ENCODE results near the gene PHLPP1. TPM values are rescaled to one million over a fixed set of nuclear protein-coding genes. Genes with fewer than 3 reads are reported as not detected.

PHLPP1 gene
- total RNA-seq, 1 experiment from 2014 or later, result 28.0 TPM

DNA sequence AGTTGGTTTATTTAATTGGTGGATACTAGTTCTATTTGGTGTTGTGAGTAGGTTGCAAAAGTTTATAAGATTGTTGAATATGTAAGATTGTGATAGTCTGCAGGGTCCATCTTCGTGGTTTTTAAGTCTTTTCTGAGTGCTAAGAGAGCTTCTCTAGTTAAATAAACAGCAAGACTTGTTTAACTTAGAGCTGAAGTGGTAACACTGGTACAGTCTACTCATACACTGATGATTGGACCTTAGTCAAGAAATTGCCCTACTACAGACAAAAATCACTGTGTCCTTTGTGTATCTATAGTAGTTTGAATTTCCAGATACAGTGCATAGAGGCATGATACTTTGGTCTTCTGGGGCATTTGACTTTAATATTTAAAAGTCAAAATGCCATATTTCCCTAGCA is 94.6 kb downstream of the PHLPP1 start:
- CTCF ChIA-PET, result no interaction called here
- TF ChIP-seq, protein P1, sequence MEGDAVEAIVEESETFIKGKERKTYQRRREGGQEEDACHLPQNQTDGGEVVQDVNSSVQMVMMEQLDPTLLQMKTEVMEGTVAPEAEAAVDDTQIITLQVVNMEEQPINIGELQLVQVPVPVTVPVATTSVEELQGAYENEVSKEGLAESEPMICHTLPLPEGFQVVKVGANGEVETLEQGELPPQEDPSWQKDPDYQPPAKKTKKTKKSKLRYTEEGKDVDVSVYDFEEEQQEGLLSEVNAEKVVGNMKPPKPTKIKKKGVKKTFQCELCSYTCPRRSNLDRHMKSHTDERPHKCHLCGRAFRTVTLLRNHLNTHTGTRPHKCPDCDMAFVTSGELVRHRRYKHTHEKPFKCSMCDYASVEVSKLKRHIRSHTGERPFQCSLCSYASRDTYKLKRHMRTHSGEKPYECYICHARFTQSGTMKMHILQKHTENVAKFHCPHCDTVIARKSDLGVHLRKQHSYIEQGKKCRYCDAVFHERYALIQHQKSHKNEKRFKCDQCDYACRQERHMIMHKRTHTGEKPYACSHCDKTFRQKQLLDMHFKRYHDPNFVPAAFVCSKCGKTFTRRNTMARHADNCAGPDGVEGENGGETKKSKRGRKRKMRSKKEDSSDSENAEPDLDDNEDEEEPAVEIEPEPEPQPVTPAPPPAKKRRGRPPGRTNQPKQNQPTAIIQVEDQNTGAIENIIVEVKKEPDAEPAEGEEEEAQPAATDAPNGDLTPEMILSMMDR (IDR thresholded peaks at IDR 0.05; ENCODE audit: unreplicated experiment), result no peak
- no peaks in the 10 kb centered on the region for H3K9me3 Mint-ChIP-seq (ENCODE audit: low read depth, unreplicated experiment)
- H3K4me1 Mint-ChIP-seq (ENCODE audit: low read depth, unreplicated experiment), result peaks cover 55% of the 10 kb centered on the region
- no TSS peak for BruUV-seq (replicated peaks)
- no peaks in the 10 kb centered on the region for H3K27me3 Mint-ChIP-seq (ENCODE audit: unreplicated experiment)
- intact Hi-C loops (cut with micrococcal nuclease; ENCODE audit: unreplicated experiment), result loop anchor here (5.0 to 10.0 kb wide), 2 partner anchors 93 to 135 kb away; partner anchors contain the start of gene PHLPP1
- H3K4me3 Mint-ChIP-seq (ENCODE audit: low read depth, unreplicated experiment), result no peak overlapping the region
- H3K36me3 Mint-ChIP-seq (ENCODE audit: insufficient read depth, unreplicated experiment), result peaks cover 7% of the 10 kb centered on the region
- H3K27ac Mint-ChIP-seq (ENCODE audit: unreplicated experiment), result no peak overlapping the region
- no peak for DNase-seq

DNA sequence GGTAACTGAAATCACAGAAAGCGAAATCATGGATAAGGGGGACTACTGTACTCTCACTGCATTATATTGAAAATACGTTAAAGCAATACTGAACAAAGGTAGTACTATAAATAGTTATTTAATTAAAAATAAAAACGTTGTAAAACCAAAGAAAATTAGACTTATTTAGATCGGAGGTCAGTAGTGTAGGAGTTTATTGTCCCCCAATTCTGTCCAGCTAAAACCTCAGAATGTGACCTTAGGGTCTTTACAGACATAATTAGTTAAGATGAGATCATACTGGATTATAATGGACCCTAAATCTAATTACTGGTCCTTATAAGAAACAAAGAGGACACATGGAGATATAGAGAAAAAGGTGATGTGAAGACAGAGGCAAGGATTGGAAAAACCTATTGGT is 95.3 kb downstream of the PHLPP1 start:
- H3K4me1 Mint-ChIP-seq (ENCODE audit: low read depth, unreplicated experiment), result peaks cover 63% of the 10 kb centered on the region
- no peaks in the 10 kb centered on the region for H3K27me3 Mint-ChIP-seq (ENCODE audit: unreplicated experiment)
- no TSS peak for BruUV-seq (replicated peaks)
- H3K36me3 Mint-ChIP-seq (ENCODE audit: insufficient read depth, unreplicated experiment), result peaks cover 7% of the 10 kb centered on the region
- DNase-seq, result no peak
- H3K9me3 Mint-ChIP-seq (ENCODE audit: low read depth, unreplicated experiment), result no peaks in the 10 kb centered on the region
- H3K27ac Mint-ChIP-seq (ENCODE audit: unreplicated experiment), result peak overlapping the region; percentile 84
- TF ChIP-seq, protein P1 (IDR thresholded peaks at IDR 0.05; ENCODE audit: unreplicated experiment), result no peak
- H3K4me3 Mint-ChIP-seq (ENCODE audit: low read depth, unreplicated experiment), result peak overlapping the region; percentile 8
- intact Hi-C loops (cut with micrococcal nuclease; ENCODE audit: unreplicated experiment), result loop anchor here (5.0 to 10.0 kb wide), 2 partner anchors 93 to 134 kb away; partner anchors contain the start of gene PHLPP1
- CTCF ChIA-PET, result no interaction called here

DNA sequence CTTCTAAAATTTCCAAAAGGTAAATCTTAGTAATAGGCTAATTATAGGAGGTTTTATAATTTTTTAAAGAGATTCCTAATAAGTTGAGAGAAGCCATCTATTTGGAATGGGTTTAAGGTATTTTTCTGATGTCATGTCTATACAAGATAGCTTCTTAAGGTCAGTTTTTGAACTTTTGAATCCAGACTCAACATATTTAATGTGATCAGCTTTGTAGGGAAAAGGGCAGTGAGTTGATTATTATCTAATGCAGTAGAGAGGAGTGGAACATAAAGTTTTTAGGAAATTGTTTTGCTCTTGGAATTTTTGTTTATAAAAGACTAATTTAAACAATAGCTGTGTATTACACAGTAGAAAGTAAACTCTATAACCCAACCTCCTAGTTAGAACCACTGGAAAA is 96.3 kb downstream of the PHLPP1 start:
- no peaks in the 10 kb centered on the region for H3K27me3 Mint-ChIP-seq (ENCODE audit: unreplicated experiment)
- H3K4me3 Mint-ChIP-seq (ENCODE audit: low read depth, unreplicated experiment), result peak overlapping the region; percentile 30
- no TSS peak for BruUV-seq (replicated peaks)
- CTCF ChIA-PET, result interaction anchor here (0.7 to 1.4 kb wide), 5 partner anchors 9 to 146 kb away, joined by 3 to 4 read pairs (median 3); partner anchors contain the start of gene PHLPP1
- H3K4me1 Mint-ChIP-seq (ENCODE audit: low read depth, unreplicated experiment), result peaks cover 63% of the 10 kb centered on the region
- TF ChIP-seq, protein P1 (IDR thresholded peaks at IDR 0.05; ENCODE audit: unreplicated experiment), result no peak
- peak overlapping the region; percentile 84 for H3K27ac Mint-ChIP-seq (ENCODE audit: unreplicated experiment)
- no peak for DNase-seq
- H3K9me3 Mint-ChIP-seq (ENCODE audit: low read depth, unreplicated experiment), result no peaks in the 10 kb centered on the region
- intact Hi-C loops (cut with micrococcal nuclease; ENCODE audit: unreplicated experiment), result loop anchor here (5.0 to 10.0 kb wide), 2 partner anchors 94 to 133 kb away; partner anchors contain the start of gene PHLPP1
- H3K36me3 Mint-ChIP-seq (ENCODE audit: insufficient read depth, unreplicated experiment), result peaks cover 7% of the 10 kb centered on the region

DNA sequence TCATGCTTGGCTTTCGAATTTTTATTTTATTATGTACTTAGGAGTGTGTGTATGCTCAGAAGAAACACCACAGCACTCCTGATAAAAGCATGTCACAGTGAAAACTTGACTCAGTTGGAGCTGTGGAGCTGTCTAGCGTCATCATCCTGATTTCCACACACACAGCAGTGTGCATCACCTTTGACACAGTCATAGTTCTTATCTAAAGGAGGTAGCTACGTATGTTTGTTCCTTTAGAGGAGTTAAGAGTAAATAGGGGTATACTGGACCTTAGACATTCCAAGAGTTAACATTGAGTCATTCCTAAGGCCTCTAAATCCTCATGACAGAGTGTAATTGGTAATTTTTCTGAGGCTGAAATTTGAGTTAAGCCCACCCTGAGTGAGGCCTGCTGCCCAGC is 96.9 kb downstream of the PHLPP1 start:
- intact Hi-C loops (cut with micrococcal nuclease; ENCODE audit: unreplicated experiment), result loop anchor here (5.0 to 10.0 kb wide), 2 partner anchors 95 to 133 kb away; partner anchors contain the start of gene PHLPP1
- TF ChIP-seq, protein P1 (IDR thresholded peaks at IDR 0.05; ENCODE audit: unreplicated experiment), result no peak
- no TSS peak for BruUV-seq (replicated peaks)
- no peaks in the 10 kb centered on the region for H3K27me3 Mint-ChIP-seq (ENCODE audit: unreplicated experiment)
- peaks cover 7% of the 10 kb centered on the region for H3K36me3 Mint-ChIP-seq (ENCODE audit: insufficient read depth, unreplicated experiment)
- no peaks in the 10 kb centered on the region for H3K9me3 Mint-ChIP-seq (ENCODE audit: low read depth, unreplicated experiment)
- DNase-seq, result peak; percentile 24
- CTCF ChIA-PET, result interaction anchor here (0.6 to 1.4 kb wide), 5 partner anchors 9 to 145 kb away, joined by 3 to 4 read pairs (median 3); partner anchors contain the start of gene PHLPP1
- peak overlapping the region; percentile 30 for H3K4me3 Mint-ChIP-seq (ENCODE audit: low read depth, unreplicated experiment)
- peak overlapping the region; percentile 84 for H3K27ac Mint-ChIP-seq (ENCODE audit: unreplicated experiment)
- H3K4me1 Mint-ChIP-seq (ENCODE audit: low read depth, unreplicated experiment), result peaks cover 63% of the 10 kb centered on the region

All from Calu3 (cell line).